Left lung (tissue), 10 donors: Measurements from ENCODE around the gene GPANK1. TPM values are rescaled to one million over a fixed set of nuclear protein-coding genes. Genes with fewer than 3 reads are reported as not detected.

ENCODE experiments used
- ATAC-seq: fragments of 200-7000 bp; cut with Tn5 transposase; one replicate; pipeline ENCODE4 v1.9.1; 2020; ENCODE audit warnings: moderate library complexity
- DNase-seq, 4 donors: peaks; one replicate each; pipeline ENCODE4 v3.0.0-alpha.2; 2013 to 2020
- H3K27ac ChIP-seq, 2 donors: fragments of 200-600 bp; sonication (generic) in 1 of 2; one replicate each; pipeline versions ENCODE4 v1.5.0 to v1.8.0; 2020 to 2021
- H3K27me3 ChIP-seq, 2 donors: fragments of 200-600 bp; sonication (generic) in 1 of 2; one replicate each; pipeline versions ENCODE4 v1.5.0 to v1.8.0; 2020 to 2021
- H3K36me3 ChIP-seq, 2 donors: fragments of 200-600 bp; sonication (generic) in 1 of 2; one replicate each; pipeline versions ENCODE4 v1.5.0 to v1.8.0; 2020 to 2021
- H3K4me1 ChIP-seq, 2 donors: fragments of 200-600 bp; one replicate each; pipeline ENCODE4 v1.8.0; 2021
- H3K4me3 ChIP-seq, 2 donors: fragments of 200-600 bp; sonication (generic) in 1 of 2; one replicate each; pipeline versions ENCODE4 v1.5.0 to v1.8.0; 2020 to 2021; ENCODE audit warnings: mild to moderate bottlenecking in 1 of 2
- H3K9me3 ChIP-seq, 2 donors: fragments of 200-600 bp; sonication (generic) in 1 of 2; one replicate each; pipeline versions ENCODE4 v1.5.0 to v1.8.0; 2020 to 2021
- intact Hi-C, 2 donors: fragments of 100-400 bp; cut with DNase I; formaldehyde crosslinking; loops; one replicate each; pipeline versions ENCODE4 v1.11.2 to v1.14.2; 2022
- polyA plus RNA-seq, 6 donors: library from polyadenylated mRNA; unstranded; fragments of 120-200 nt; gene quantifications; one replicate each; pipeline ENCODE4 v1.2.1, GENCODE V29; 2013; ENCODE audit not compliant: insufficient read length in 6 of 6
- total RNA-seq, 2 donors: library from RNA; stranded (reverse); fragmentation: NEBNext Ultra II Directional; extraction: Animal tissue kit (Norgen Biotek cat#: 25700); gene quantifications; one replicate each; pipeline ENCODE4 v1.2.1, GENCODE V29; 2021
- TF ChIP-seq, protein P1 (sequence below), 2 donors: fragments of 200-600 bp; sonication (generic) in 1 of 2; IDR thresholded peaks; one replicate each; pipeline versions ENCODE4 v1.5.0 to v1.8.0; 2021; ENCODE audit warnings: antibody characterized with exemption in 2 of 2
- donor health status: DM: no; HTN: yes; CAD: no.
- donor health status: DM: no; HTN: no; CAD: no.

GPANK1 gene
- total and polyA plus RNA-seq, 8 donors, result 10.3 to 22.8 (median 21.6) TPM

DNA sequence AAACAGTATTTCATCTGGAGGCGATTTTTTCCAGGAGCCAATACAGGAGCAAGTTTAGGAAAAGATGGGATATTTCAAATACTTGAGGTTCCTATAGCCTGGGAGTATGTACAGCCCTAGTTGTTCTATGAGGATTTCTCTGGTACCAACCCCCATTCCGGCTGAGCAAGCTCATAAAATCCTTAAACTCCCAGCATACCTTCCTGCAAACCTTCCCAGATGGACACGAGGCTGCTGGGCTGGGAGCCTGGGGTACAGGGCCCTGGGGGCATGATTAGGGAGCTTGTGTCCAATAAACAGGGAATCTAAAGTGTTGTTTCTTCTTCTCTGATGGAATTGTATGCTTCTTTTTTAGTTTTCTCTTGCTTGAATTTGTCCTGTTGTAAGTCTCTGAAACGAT is 42.8 kb downstream of the GPANK1 start:
- ATAC-seq (no peak), DNase-seq (no peak)
- Histone ChIP-seq H3K27me3 (no peaks in the 10 kb centered on the region), H3K27ac (peak overlapping the region; percentile 97 to 98), H3K9me3 (no peaks in the 10 kb centered on the region), H3K4me3 (peak overlapping the region; percentile 85 to 86), H3K4me1 (peaks cover 17 to 37% of the 10 kb centered on the region in 2 donors), H3K36me3 (peaks cover 0 to 43% of the 10 kb centered on the region in 2 donors)
- TF ChIP-seq, protein P1, sequence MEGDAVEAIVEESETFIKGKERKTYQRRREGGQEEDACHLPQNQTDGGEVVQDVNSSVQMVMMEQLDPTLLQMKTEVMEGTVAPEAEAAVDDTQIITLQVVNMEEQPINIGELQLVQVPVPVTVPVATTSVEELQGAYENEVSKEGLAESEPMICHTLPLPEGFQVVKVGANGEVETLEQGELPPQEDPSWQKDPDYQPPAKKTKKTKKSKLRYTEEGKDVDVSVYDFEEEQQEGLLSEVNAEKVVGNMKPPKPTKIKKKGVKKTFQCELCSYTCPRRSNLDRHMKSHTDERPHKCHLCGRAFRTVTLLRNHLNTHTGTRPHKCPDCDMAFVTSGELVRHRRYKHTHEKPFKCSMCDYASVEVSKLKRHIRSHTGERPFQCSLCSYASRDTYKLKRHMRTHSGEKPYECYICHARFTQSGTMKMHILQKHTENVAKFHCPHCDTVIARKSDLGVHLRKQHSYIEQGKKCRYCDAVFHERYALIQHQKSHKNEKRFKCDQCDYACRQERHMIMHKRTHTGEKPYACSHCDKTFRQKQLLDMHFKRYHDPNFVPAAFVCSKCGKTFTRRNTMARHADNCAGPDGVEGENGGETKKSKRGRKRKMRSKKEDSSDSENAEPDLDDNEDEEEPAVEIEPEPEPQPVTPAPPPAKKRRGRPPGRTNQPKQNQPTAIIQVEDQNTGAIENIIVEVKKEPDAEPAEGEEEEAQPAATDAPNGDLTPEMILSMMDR (IDR thresholded peaks at IDR 0.05), result no peak
- intact Hi-C loops, result no loop called here

DNA sequence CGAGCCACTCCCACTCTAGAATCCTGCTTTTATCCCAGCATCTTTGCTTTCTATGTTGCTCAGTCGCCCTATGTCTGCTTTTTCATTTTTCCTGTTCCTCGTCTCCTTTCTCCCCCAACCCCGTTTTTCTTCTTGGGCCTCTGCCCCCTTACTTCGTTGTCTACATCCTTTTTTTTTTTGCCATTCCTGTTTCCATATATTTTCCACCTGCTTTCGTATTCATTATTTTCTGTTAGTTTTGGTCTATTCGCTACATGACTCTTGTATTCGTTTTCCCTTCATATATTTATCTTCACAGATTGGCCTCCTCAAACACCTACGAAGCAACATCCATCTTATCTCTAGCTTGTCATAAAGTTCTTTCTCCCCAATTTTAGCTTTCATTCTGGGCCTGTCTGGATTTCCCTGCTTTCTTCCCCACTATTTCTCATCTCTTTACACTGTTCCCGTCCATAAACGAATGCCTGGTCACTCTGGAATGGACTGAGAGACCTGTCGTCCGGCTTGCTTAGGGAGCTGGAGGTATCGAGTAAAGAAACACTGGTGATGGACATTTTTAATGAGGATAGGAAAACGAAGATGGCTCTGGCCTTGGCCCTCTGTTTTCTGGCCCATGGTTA is 43.4 kb downstream of the GPANK1 start:
- H3K27me3 ChIP-seq, result no peaks in the 10 kb centered on the region

DNA sequence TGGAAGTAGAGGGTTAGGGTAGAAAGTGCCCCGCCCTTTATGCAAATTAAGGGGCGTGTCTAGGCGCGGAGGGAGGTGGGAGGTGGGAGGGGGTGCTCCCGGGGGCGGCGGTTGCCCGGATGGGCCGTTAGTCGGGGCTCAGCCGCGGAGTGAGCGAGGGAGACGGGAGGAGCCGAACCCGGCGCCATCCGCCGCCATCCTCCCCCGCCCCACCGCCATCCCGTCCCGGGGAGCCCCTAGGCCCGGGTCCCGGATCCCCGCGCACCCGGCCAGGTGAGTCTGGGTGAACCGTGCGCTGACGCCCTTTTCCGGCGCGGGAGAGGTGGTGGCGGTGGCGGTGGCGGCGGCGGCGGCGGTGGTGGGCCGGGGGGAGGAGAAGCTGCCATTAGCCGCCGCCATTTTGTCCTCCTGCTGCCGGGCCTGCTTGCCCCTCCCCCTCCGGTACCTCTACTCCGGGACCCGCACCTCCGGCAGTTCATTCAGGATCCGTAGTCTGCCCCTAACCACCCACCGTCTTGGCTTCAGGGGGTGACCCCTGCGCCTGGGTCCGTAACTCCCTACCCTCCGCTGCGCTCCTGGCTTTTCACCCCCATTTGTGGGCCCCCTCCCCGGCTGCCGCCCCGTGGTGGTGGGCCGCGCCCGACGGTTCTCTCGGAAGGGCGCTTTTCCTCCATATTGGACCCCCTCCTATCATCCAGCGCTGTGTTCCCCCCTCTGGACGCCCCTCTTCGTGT is 44.0 kb downstream of the GPANK1 start, which contains the start of gene PRRC2A:
TSS of gene PRRC2A (plus strand) at position 130 of the 734 bp plus-strand sequence. CDS start 2,075 bp downstream, outside the sequence.
- no peaks in the 10 kb centered on the region for H3K27me3 ChIP-seq
- H3K36me3 ChIP-seq, result peaks cover 0 to 31% of the 10 kb centered on the region in 2 donors
- H3K9me3 ChIP-seq, result no peaks in the 10 kb centered on the region
- H3K4me3 ChIP-seq, result peak within 1 kb of the TSS; percentile 85 to 86
- peak within 1 kb of the TSS; percentile 97 to 98 for H3K27ac ChIP-seq
- H3K4me1 ChIP-seq, result peaks cover 17 to 47% of the 10 kb centered on the region in 2 donors
- TF ChIP-seq, protein P1 (IDR thresholded peaks at IDR 0.05), result no peak
- intact Hi-C loops, result no loop called here
- ATAC-seq (peak; percentile 89), DNase-seq (peak; percentile 68 to 96 (median 78))

More for the DNA sequence above, 43.4 kb downstream of the GPANK1 start:
- Histone ChIP-seq H3K27ac (peak overlapping the region; percentile 97 to 98), H3K4me3 (peak overlapping the region; percentile 85 to 86), H3K9me3 (no peaks in the 10 kb centered on the region), H3K4me1 (peaks cover 17 to 43% of the 10 kb centered on the region in 2 donors), H3K36me3 (peaks cover 0 to 38% of the 10 kb centered on the region in 2 donors)
- no peak for DNase-seq
- intact Hi-C loops, result no loop called here
- no peak for ATAC-seq
- TF ChIP-seq, protein P1 (IDR thresholded peaks at IDR 0.05), result no peak

DNA sequence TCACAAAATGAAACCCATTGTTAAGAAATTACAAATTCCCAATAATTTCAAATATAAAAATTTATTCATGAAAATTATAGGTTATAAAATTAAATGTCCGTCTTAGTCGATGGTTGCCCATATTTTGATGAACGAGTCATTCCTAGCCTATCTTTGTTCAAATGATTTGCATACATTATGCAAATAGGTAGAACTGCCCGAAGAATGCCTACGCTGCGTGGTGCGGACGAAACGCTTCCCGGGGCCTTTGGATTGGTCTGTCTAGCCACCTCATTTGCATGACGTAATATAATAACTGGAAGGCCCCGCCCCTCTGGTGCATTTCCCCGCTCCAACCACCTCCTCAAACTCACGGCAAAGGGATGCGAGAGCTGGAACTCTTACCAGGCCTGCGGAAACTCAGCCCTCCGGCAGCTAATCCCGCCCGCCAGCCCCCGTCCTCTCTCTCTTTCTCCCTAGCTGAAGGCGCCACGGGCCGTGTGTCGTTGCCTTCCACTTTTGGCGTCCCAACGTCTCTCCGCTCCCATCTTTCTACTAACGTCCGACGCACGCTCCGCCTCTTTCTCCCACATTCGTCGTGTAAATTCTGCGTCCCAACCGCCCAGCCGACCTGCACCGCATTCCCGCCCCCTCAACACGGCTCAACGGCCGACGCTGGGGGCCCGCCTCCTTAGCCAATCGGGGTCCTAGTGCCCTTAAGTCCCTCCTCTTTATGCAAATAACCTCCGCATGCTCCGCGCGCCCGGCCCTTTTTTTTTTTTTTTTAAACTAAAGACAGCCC is 44.8 kb downstream of the GPANK1 start:
- intact Hi-C loops, result no loop called here
- H3K27ac ChIP-seq, result peak overlapping the region; percentile 97 to 98
- H3K4me1 ChIP-seq, result peaks cover 17 to 47% of the 10 kb centered on the region in 2 donors
- H3K4me3 ChIP-seq, result peak overlapping the region; percentile 47 to 85
- no peaks in the 10 kb centered on the region for H3K27me3 ChIP-seq
- no peaks in the 10 kb centered on the region for H3K9me3 ChIP-seq
- ATAC-seq, result peak; percentile 93
- TF ChIP-seq, protein P1 (IDR thresholded peaks at IDR 0.05), result peak in 1 of 2 donors; percentile 9
- H3K36me3 ChIP-seq, result peaks cover 0 to 23% of the 10 kb centered on the region in 2 donors
- DNase-seq, result peak; percentile 97 to 100 (median 99)
